Measurements from ENCODE around the gene SSMEM1. TPM values are rescaled to one million over a fixed set of nuclear protein-coding genes. Genes with fewer than 3 reads are reported as not detected.

Gene SSMEM1
- total and polyA plus RNA-seq, 9 of the 15 experiments (the other 6 are each of a cell fraction or from before 2014, with no cell fraction given), result 0.10 to 0.28 (median 0.18) TPM; not detected in 4

- TF ChIP-seq MLLT1 (IDR thresholded peaks at IDR 0.05) (no peak), ZBTB7A (IDR thresholded peaks at IDR 0.05; ENCODE audit: borderline replicate concordance, control insufficient read depth, low read depth, low read length) (no peak), MCM7 (IDR thresholded peaks at IDR 0.05) (no peak), ELK3 (CRISPR knock-in tag; IDR thresholded peaks at IDR 0.05) (no peak), ZBTB11 (CRISPR knock-in tag; IDR thresholded peaks at IDR 0.05) (no peak), KLF6 (CRISPR knock-in tag; IDR thresholded peaks at IDR 0.05; ENCODE audit: borderline replicate concordance) (no peak), ATF2 (CRISPR knock-in tag; IDR thresholded peaks at IDR 0.05) (no peak), DMBX1 (CRISPR knock-in tag; IDR thresholded peaks at IDR 0.05; ENCODE audit: borderline replicate concordance) (no peak), TEAD4 (IDR thresholded peaks at IDR 0.05; ENCODE audit: low read length) (peak; percentile 64), TEAD4 (CRISPR knock-in tag; IDR thresholded peaks at IDR 0.05; ENCODE audit: borderline replicate concordance) (no peak), POLR2AphosphoS2 (IDR thresholded peaks at IDR 0.05; ENCODE audit: low read length) (no peak), BHLHE40 (IDR thresholded peaks at IDR 0.05; ENCODE audit: low read length) (no peak), ZNF785 (CRISPR knock-in tag; IDR thresholded peaks at IDR 0.05) (no peak), HNRNPK (IDR thresholded peaks at IDR 0.05; ENCODE audit: low read depth, low read length, poor library complexity, severe bottlenecking) (no peak), NR4A1 (CRISPR knock-in tag; IDR thresholded peaks at IDR 0.05) (no peak), NR4A1 (tag; IDR thresholded peaks at IDR 0.05) (no peak), ZNF639 (CRISPR knock-in tag; conservative IDR thresholded peaks at IDR 0.05 in 1 of 2, IDR thresholded peaks at IDR 0.05 in 1 of 2) (no peak), KDM5B (IDR thresholded peaks at IDR 0.05; ENCODE audit: insufficient replicate concordance, low read depth, low read length) (no peak), ARID1B (IDR thresholded peaks at IDR 0.05) (peak; percentile 49; the same call in 1 of the 2 replicates), TAL1 (IDR thresholded peaks at IDR 0.05) (peak; percentile 61)
Measured at GRCh38 chr7:130187360-130187759, 20.3 kb upstream of the SSMEM1 start (continued).
